Measurements from ENCODE around the gene FAM83G. TPM values are rescaled to one million over a fixed set of nuclear protein-coding genes. Genes with fewer than 3 reads are reported as not detected.

Gene FAM83G
- total RNA-seq, 3 donors from 2014 or later, result 1.8 to 11.0 (median 7.2) TPM

DNA sequence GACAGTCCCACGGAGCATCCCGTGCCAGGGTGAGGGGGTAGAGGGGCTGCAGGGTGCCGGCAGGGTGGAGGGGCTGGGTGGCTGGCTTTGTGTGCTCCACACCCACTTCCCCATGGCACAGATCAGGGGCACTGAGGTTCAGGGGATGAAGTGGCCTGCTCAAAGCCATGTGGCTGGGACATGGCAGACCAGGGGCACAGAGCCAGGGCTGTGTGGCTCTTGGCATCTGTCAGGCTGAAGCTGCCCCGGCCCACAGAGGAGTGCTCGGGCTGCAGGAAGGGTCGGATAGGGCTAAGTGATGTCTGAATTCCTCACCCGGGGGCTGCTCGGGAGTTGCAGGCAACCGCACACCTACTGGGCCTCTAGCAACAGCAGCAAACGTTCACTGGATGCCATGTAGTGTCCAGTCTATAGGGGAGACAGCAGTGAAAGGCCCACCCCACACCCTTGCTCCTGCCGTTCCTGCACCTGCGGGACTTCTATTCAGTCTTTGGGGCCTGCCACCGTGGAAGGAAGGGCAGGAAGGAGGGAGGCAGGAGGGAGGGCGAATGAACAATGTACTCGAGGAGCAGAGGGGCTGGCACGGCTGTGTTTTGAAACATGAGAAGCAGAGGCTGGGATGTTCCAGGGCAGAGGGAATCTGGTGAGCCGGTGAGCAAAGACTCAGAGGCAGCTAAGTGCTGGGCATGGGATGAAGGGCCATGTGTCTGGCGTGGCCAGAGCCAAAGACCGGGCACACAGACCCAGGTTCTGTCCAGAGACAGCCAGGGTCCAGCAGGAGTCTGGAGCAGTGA is 37.5 kb downstream of the FAM83G start:
- intact Hi-C loops (cut with DNase I; ENCODE audit: low total_unique reads), result no loop called here
- Histone ChIP-seq H3K27me3 (no peaks in the 10 kb centered on the region), H3K4me1 (no peaks in the 10 kb centered on the region), H3K27ac (no peak overlapping the region), H3K9me3 (no peaks in the 10 kb centered on the region), H3K36me3 (no peaks in the 10 kb centered on the region), H3K4me3 (no peak overlapping the region)
- TF ChIP-seq, protein P1, sequence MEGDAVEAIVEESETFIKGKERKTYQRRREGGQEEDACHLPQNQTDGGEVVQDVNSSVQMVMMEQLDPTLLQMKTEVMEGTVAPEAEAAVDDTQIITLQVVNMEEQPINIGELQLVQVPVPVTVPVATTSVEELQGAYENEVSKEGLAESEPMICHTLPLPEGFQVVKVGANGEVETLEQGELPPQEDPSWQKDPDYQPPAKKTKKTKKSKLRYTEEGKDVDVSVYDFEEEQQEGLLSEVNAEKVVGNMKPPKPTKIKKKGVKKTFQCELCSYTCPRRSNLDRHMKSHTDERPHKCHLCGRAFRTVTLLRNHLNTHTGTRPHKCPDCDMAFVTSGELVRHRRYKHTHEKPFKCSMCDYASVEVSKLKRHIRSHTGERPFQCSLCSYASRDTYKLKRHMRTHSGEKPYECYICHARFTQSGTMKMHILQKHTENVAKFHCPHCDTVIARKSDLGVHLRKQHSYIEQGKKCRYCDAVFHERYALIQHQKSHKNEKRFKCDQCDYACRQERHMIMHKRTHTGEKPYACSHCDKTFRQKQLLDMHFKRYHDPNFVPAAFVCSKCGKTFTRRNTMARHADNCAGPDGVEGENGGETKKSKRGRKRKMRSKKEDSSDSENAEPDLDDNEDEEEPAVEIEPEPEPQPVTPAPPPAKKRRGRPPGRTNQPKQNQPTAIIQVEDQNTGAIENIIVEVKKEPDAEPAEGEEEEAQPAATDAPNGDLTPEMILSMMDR (IDR thresholded peaks at IDR 0.05), result no peak
- TF ChIP-seq POLR2A (IDR thresholded peaks at IDR 0.05) (no peak), POLR2AphosphoS5 (IDR thresholded peaks at IDR 0.05) (no peak)
- DNase-seq (ENCODE audit: low spot score in 2 of 2), result no peak

DNA sequence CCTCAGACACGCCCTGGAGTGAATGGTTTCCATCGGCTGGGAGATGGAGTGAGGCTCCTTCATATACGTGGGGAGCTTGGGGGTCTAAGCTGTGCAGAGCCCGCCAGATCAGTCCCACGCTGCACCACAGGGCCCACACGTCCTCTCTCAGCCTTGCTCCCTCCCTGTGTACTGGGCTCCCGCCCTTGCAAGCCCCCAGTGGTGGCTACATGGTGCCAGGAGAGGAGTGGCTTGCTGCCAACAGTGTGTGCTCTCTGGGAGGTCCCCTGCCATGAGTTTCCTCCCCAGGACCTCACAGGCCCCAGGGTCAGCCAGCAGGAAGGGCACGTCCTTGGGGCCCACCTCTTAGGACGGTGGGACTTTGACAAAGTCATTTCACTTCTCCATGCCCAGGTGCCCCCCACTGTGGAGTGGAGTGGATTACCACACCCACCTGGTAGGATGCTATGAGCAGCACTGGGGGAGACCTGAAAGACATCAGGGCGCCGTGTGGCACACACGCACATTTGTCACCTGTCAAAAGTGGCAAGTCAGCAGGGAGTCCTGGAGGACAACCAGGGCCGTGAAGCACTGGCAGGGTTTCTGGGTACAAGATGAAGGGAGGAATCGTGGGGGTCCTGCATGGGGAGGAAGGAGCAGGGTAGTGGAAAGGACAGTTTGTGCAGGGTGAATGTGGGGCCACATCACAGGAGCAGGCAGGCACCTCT is 38.9 kb downstream of the FAM83G start:
- no peak for DNase-seq (ENCODE audit: low spot score in 2 of 2)
- H3K27me3 ChIP-seq, result no peaks in the 10 kb centered on the region
- H3K36me3 ChIP-seq, result no peaks in the 10 kb centered on the region
- H3K4me1 ChIP-seq, result no peaks in the 10 kb centered on the region
- intact Hi-C loops (cut with DNase I; ENCODE audit: low total_unique reads), result no loop called here
- no peaks in the 10 kb centered on the region for H3K9me3 ChIP-seq
- TF ChIP-seq POLR2A (IDR thresholded peaks at IDR 0.05), result no peak
- TF ChIP-seq, protein P1 (IDR thresholded peaks at IDR 0.05), result no peak
- no peak overlapping the region for H3K27ac ChIP-seq
- no peak overlapping the region for H3K4me3 ChIP-seq

DNA sequence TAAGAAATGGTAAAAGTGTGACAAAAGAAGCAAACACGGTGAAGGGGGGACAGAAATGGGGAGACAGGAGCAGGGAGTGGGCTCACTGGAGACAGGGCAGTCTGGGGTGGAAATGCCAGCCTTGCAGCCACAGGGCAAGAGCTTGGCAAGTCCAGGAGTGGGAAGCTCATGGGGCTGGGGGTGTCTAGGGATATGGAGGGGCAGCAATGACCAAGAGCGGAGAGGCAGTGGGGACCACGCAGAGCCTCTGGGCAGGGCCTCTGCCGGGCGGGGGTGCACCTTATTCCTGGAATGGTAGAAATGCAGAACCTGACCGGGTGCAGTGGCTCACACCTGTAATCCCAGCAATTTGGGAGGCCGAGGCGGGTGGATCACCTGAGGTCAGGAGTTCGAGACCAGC is 40.0 kb downstream of the FAM83G start:
- intact Hi-C loops (cut with DNase I; ENCODE audit: low total_unique reads), result no loop called here

DNA sequence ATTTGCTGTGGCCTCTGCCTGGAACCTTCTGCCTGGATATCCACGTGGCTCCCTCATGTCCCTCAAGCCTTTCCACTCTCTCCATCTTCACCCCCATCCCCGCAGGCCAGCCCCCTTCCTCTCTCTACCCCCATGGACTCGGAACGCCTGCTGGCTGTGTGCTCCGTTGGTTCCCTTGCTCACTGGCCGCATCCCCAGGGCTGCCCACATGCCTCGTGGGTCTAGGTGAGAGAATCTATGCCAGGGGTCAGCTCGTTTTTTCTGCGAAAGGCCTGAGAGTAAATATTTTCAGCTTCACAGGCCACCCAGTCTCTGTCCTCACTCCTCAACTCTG is 40.6 kb downstream of the FAM83G start:
- TF ChIP-seq POLR2AphosphoS5 (IDR thresholded peaks at IDR 0.05), result no peak
- TF ChIP-seq, protein P1 (IDR thresholded peaks at IDR 0.05), result no peak
- no peak for TF ChIP-seq POLR2A (IDR thresholded peaks at IDR 0.05)
- no peak for DNase-seq (ENCODE audit: low spot score in 2 of 2)
- no peak overlapping the region for H3K27ac ChIP-seq
- H3K4me1 ChIP-seq, result no peaks in the 10 kb centered on the region
- no peaks in the 10 kb centered on the region for H3K27me3 ChIP-seq
- intact Hi-C loops (cut with DNase I; ENCODE audit: low total_unique reads), result no loop called here
- no peak overlapping the region for H3K4me3 ChIP-seq
- H3K9me3 ChIP-seq, result no peaks in the 10 kb centered on the region
- H3K36me3 ChIP-seq, result no peaks in the 10 kb centered on the region

More for the DNA sequence above, 40.0 kb downstream of the FAM83G start:
- Histone ChIP-seq H3K4me3 (no peak overlapping the region), H3K27me3 (no peaks in the 10 kb centered on the region), H3K9me3 (no peaks in the 10 kb centered on the region), H3K27ac (no peak overlapping the region), H3K36me3 (no peaks in the 10 kb centered on the region), H3K4me1 (no peaks in the 10 kb centered on the region)
- DNase-seq (ENCODE audit: low spot score in 2 of 2), result no peak
- TF ChIP-seq POLR2AphosphoS5 (IDR thresholded peaks at IDR 0.05) (no peak), POLR2A (IDR thresholded peaks at IDR 0.05) (no peak)
- TF ChIP-seq, protein P1 (IDR thresholded peaks at IDR 0.05), result no peak
